Heart right ventricle (tissue), 16 donors: ENCODE results near the gene ADAMTSL3. TPM values are rescaled to one million over a fixed set of nuclear protein-coding genes. Genes with fewer than 3 reads are reported as not detected.

ENCODE experiments used
- ATAC-seq, 8 donors: fragments of 200-7000 bp; cut with Tn5 transposase; one replicate each; pipeline ENCODE4 v1.9.1; 2020; ENCODE audit warnings: mild to moderate bottlenecking in 8 of 8, moderate library complexity in 8 of 8, moderate number of reproducible peaks in 1 of 8
- DNase-seq, 2 donors: peaks; one replicate each; pipeline ENCODE4 v3.0.0-alpha.2; 2020
- H3K27ac ChIP-seq, 10 donors: fragments of 200-600 bp; sonication (generic) in 2 of 10; one replicate each; pipeline versions ENCODE4 v1.5.0 to v1.8.0; 2020 to 2022; ENCODE audit warnings: mild to moderate bottlenecking in 3 of 10
- H3K27me3 ChIP-seq, 7 donors: fragments of 200-600 bp; one replicate each; pipeline ENCODE4 v1.8.0; 2021 to 2022; ENCODE audit warnings: mild to moderate bottlenecking in 2 of 7
- H3K36me3 ChIP-seq, 9 donors: fragments of 200-600 bp; sonication (generic) in 1 of 9; one replicate each; pipeline versions ENCODE4 v1.5.0 to v1.8.0; 2020 to 2022; ENCODE audit warnings: mild to moderate bottlenecking in 2 of 9
- H3K4me1 ChIP-seq, 9 donors: fragments of 200-600 bp; sonication (generic) in 1 of 9; one replicate each; pipeline versions ENCODE4 v1.5.0 to v1.8.0; 2020 to 2022; ENCODE audit warnings: mild to moderate bottlenecking in 4 of 9
- H3K4me3 ChIP-seq, 10 donors: fragments of 200-600 bp; sonication (generic) in 2 of 10; one replicate each; pipeline versions ENCODE4 v1.5.0 to v1.8.0; 2020 to 2022; ENCODE audit warnings: mild to moderate bottlenecking in 7 of 10, moderate library complexity in 2 of 10
- H3K9me3 ChIP-seq, 11 donors: fragments of 200-600 bp in 10 of 11; sonication (generic) in 2 of 11; one replicate each; pipeline versions ENCODE4 v1.5.0 to v1.8.0; 2013 to 2022; ENCODE audit warnings: mild to moderate bottlenecking in 2 of 11, control low read depth in 1 of 11, moderate library complexity in 1 of 11
- CTCF ChIP-seq, 9 donors: fragments of 200-600 bp; sonication (generic) in 2 of 9; IDR thresholded peaks; one replicate each; pipeline versions ENCODE4 v1.5.0 to v1.8.0; 2021 to 2022; ENCODE audit warnings: antibody characterized with exemption in 9 of 9, mild to moderate bottlenecking in 5 of 9, moderate library complexity in 1 of 9
- WGBS, 2 donors: extraction: QIAGEN DNeasy Blood & Tissue Kit; methylation state at CpG; one replicate each; pipeline ENCODE4 v1.1.7; 2013; ENCODE audit warnings: inconsistent platforms in 1 of 2; 5-methylcytosine and 5-hydroxymethylcytosine counted together
- intact Hi-C, 10 donors: fragments of 100-400 bp; cut with DNase I; formaldehyde crosslinking; loops; one replicate each; pipeline versions ENCODE4 v1.11.1 to v1.14.2; 2022
- polyA plus RNA-seq, 2 donors: library from polyadenylated mRNA; stranded (reverse); fragments of 200-250 nt; gene quantifications; one replicate each; pipeline ENCODE4 v1.2.3, GENCODE V29; 2013
- total RNA-seq, 10 donors: library from RNA; stranded (reverse); fragmentation: NEBNext Ultra II Directional in 3 of 10; extraction: Animal tissue kit (Norgen Biotek cat#: 25700) in 3 of 10; gene quantifications; one replicate each; pipeline versions ENCODE4 v1.2.1 to v1.2.4, GENCODE V29; 2021 to 2023
- donor health status: Arrhythmogenic right ventricular cardiomyopathy.
- donor health status: ischemic (EF 13 %, LVEDD 7.1; RV severe dilation, severe dysfunction).
- donor health status: healthy with polysubstance abuse.
- donor health status: DM: no; HTN: yes; CAD: no.
- donor health status: DM: no; HTN: no; CAD: no.
- donor health status: ischemic (EF 25% LVEDD 6.9; RV normal size, moderate dysfunction).
- donor health status: ischemic (EF 25% LVEDD 5.7; RV mildly dilated, moderate dysfunction).
- donor health status: healthy.
- donor health status: DM: yes; HTN: yes; CAD: no.
- donor health status: Ischemic cardiomyopathy.
- donor health status: ischemic (EF 35%, LVEDD 5.7; RV mildly dilated, moderate dysfunction).
- donor health status: nonischemic (EF 11% LVEDD 7.7; RV severe dilation, severe dysfunction).
- donor health status: DM: yes; HTN: yes; CAD: no.
- donor health status: PGD.
- donor health status: ischemic (EF 29% LVEDD 5.4; RV normal size, mild dysfunction).
- donor health status: nonischemic (EF 23%, LVEDD 6.1; RV moderate dilation, normal function).

Gene ADAMTSL3
- total and polyA plus RNA-seq, 12 donors = 1.6 to 15.4 (median 11.0) TPM

DNA sequence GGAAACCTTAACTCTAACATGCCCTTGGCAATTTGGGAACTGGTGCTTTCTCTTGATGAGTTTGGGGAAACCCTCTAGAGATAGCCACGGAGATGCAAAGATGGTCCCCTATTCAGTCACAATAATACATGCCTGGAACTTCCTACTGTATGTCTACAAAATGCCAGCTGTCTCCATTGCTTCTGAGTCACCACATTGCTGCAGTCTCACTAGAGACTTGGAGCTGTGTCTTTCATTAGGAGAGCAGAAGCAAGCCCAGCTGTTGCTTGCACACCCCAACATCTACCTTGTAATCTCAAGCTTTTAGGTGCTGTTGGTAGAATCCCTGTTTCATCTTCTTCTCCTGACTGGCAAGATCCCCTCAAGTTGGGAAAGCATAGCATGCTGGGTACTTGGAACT lies 261.0 kb downstream of the ADAMTSL3 start:
- H3K4me3 ChIP-seq = no peak overlapping the region
- H3K27ac ChIP-seq = no peak overlapping the region
- no peaks in the 10 kb centered on the region for H3K4me1 ChIP-seq
- DNase-seq = no peak
- TF ChIP-seq CTCF (IDR thresholded peaks at IDR 0.05) = no peak
- no peak for ATAC-seq
- intact Hi-C loops = no loop called here
- no peaks in the 10 kb centered on the region for H3K27me3 ChIP-seq
- H3K9me3 ChIP-seq = no peaks in the 10 kb centered on the region
- 80 to 82% methylated on average over 1 of the region's 1 CpG for WGBS, 2 donors
- H3K36me3 ChIP-seq = peaks cover 0 to 36% (median 0%) of the 10 kb centered on the region in 9 donors

- no peak for TF ChIP-seq CTCF (IDR thresholded peaks at IDR 0.05)
- Histone ChIP-seq H3K27ac (no peak overlapping the region), H3K9me3 (no peaks in the 10 kb centered on the region), H3K4me1 (no peaks in the 10 kb centered on the region), H3K4me3 (no peak overlapping the region), H3K27me3 (no peaks in the 10 kb centered on the region), H3K36me3 (peaks cover 0 to 28% (median 0%) of the 10 kb centered on the region in 9 donors)
- intact Hi-C loops = no loop called here
- DNase-seq (no peak), ATAC-seq (no peak)
- WGBS, 2 donors = 0 to 46% methylated on average over 1 of the region's 1 CpG
These were observed 263.5 kb downstream of the ADAMTSL3 start for GRCh38 chr15:83917432-83917831.

GRCh38 chr15:83918011-83918410 lies 264.1 kb downstream of the ADAMTSL3 start:
- ATAC-seq (no peak), DNase-seq (no peak)
- no peak overlapping the region for H3K4me3 ChIP-seq
- H3K27me3 ChIP-seq = no peaks in the 10 kb centered on the region
- H3K4me1 ChIP-seq = no peaks in the 10 kb centered on the region
- no peak overlapping the region for H3K27ac ChIP-seq
- intact Hi-C loops = no loop called here
- no peak for TF ChIP-seq CTCF (IDR thresholded peaks at IDR 0.05)
- H3K36me3 ChIP-seq = peaks cover 0 to 25% (median 0%) of the 10 kb centered on the region in 9 donors
- no peaks in the 10 kb centered on the region for H3K9me3 ChIP-seq

GRCh38 chr15:83919319-83919830 lies 265.5 kb downstream of the ADAMTSL3 start:
- ATAC-seq = no peak
- 86 to 92% methylated on average over 5 of the region's 5 CpGs for WGBS, 2 donors
- Histone ChIP-seq H3K27ac (no peak overlapping the region), H3K4me3 (no peak overlapping the region), H3K4me1 (no peaks in the 10 kb centered on the region), H3K9me3 (no peaks in the 10 kb centered on the region), H3K36me3 (peaks cover 0 to 21% (median 0%) of the 10 kb centered on the region in 9 donors), H3K27me3 (no peaks in the 10 kb centered on the region)
- intact Hi-C loops = no loop called here
- no peak for TF ChIP-seq CTCF (IDR thresholded peaks at IDR 0.05)
- no peak for DNase-seq
